B cell (primary cell): ENCODE measurements around the gene IMMP2L. TPM values are rescaled to one million over a fixed set of nuclear protein-coding genes. Genes with fewer than 3 reads are reported as not detected.

ENCODE experiments used
- ATAC-seq: fragments of 200-7000 bp; cut with Tn5 transposase; one replicate; pipeline ENCODE4 v1.10.0; 2021; ENCODE audit warnings: low read depth, mild to moderate bottlenecking, moderate number of reproducible peaks, moderate library complexity
- CTCF ChIA-PET: fragments of 350-600 bp; sonication (Branson Sonifier 250); formaldehyde crosslinking; loops from one replicate; lab custom pipeline; 2021; ENCODE audit warnings: antibody characterized with exemption, inconsistent platforms; lab: Charles Lee
- POLR2A ChIA-PET: fragments of 350-600 bp; sonication (Branson Sonifier 250); formaldehyde crosslinking; loops from one replicate; lab custom pipeline; 2021; ENCODE audit warnings: antibody characterized with exemption; lab: Charles Lee
- DNase-seq: peaks from one replicate; pipeline ENCODE4 v3.0.0; 2013
- H2AFZ ChIP-seq: 2 replicates; pipeline ENCODE4 v1.6.1; 2012; ENCODE audit warnings: mild to moderate bottlenecking, low read depth, low read length; ENCODE audit not compliant: insufficient read depth, poor library complexity, severe bottlenecking
- H3K27ac ChIP-seq, 2 donors: 1 replicate in 1 of 2; 2 replicates in 1 of 2; pipeline ENCODE4 v1.5.1; 2012 to 2013; ENCODE audit warnings: low read length in 2 of 2, mild to moderate bottlenecking in 2 of 2, moderate library complexity in 1 of 2
- H3K27me3 ChIP-seq, 4 experiments: fragments of 200-600 bp in 1 of 4; sonication (generic) in 1 of 4; replicated peaks in 1 of 4; 1 replicate in 2 of 4; 2 replicates in 2 of 4; pipeline versions ENCODE4 v1.6.1 to v1.7.0; 2013 to 2016; ENCODE audit warnings: low read length in 3 of 4, mild to moderate bottlenecking in 2 of 4, mixed read lengths in 1 of 4, moderate library complexity in 1 of 4; ENCODE audit not compliant: insufficient read depth in 4 of 4, control insufficient read depth in 3 of 4; ENCODE audit errors: control extremely low read depth in 1 of 4
- H3K36me3 ChIP-seq, 2 experiments: replicated peaks in 1 of 2; 1 replicate in 1 of 2; 2 replicates in 1 of 2; pipeline versions ENCODE4 v1.6.1 to v1.7.1; 2013; ENCODE audit warnings: low read length in 1 of 2; ENCODE audit not compliant: insufficient read depth in 2 of 2, control insufficient read depth in 1 of 2; ENCODE audit errors: control extremely low read depth in 1 of 2, extremely low read depth in 1 of 2
- H3K4me1 ChIP-seq, 2 donors: fragments of 200-600 bp in 1 of 2; sonication (generic) in 1 of 2; 1 replicate in 1 of 2; 2 replicates in 1 of 2; pipeline versions ENCODE4 v1.5.1 to v1.6.1; 2013 to 2017; ENCODE audit warnings: low read length in 2 of 2; ENCODE audit not compliant: control insufficient read depth in 2 of 2, insufficient read depth in 2 of 2
- H3K4me2 ChIP-seq: replicated peaks from 2 replicates; pipeline ENCODE3; 2012; ENCODE audit warnings: mild to moderate bottlenecking, low read depth, low read length; ENCODE audit not compliant: poor library complexity, severe bottlenecking
- H3K4me3 ChIP-seq, 5 experiments: fragments of 200-600 bp in 1 of 5; sonication (generic) in 1 of 5; 1 replicate in 3 of 5; 2 replicates in 2 of 5; pipeline versions ENCODE4 v1.5.1 to v1.7.0; 2011 to 2016; ENCODE audit warnings: low read length in 4 of 5, mild to moderate bottlenecking in 4 of 5, low read depth in 2 of 5, control low read depth in 1 of 5, moderate library complexity in 1 of 5; ENCODE audit not compliant: insufficient read depth in 1 of 5; ENCODE audit errors: control extremely low read depth in 1 of 5, extremely low read depth in 1 of 5
- H3K79me2 ChIP-seq: fragments of 200-600 bp; sonication (generic); one replicate; pipeline ENCODE4 v1.6.0; 2016; ENCODE audit warnings: low read length; ENCODE audit not compliant: control insufficient read depth, insufficient read depth
- H3K9ac ChIP-seq: fragments of 200-600 bp; sonication (generic); 2 replicates; pipeline ENCODE4 v1.6.1; 2017; ENCODE audit warnings: mild to moderate bottlenecking, low read length, moderate library complexity
- H3K9me3 ChIP-seq, 3 donors: one replicate each; pipeline versions ENCODE4 v1.6.1 to v1.7.1; 2013; ENCODE audit warnings: low read length in 2 of 3; ENCODE audit not compliant: control insufficient read depth in 2 of 3, insufficient read depth in 1 of 3; ENCODE audit errors: control extremely low read depth in 1 of 3
- H4K20me1 ChIP-seq: 2 replicates; pipeline ENCODE4 v1.6.0; 2012; ENCODE audit warnings: mild to moderate bottlenecking, low read length; ENCODE audit not compliant: insufficient read depth, control insufficient read depth, poor library complexity, severe bottlenecking
- H3K27ac Mint-ChIP-seq: one replicate; pipeline ENCODE4 v1.8.0; 2021; ENCODE audit warnings: mixed read lengths
- H3K27me3 Mint-ChIP-seq: one replicate; pipeline ENCODE4 v1.8.0; 2021; ENCODE audit warnings: mixed read lengths
- H3K4me1 Mint-ChIP-seq: one replicate; pipeline ENCODE4 v1.8.0; 2021; ENCODE audit warnings: mixed read lengths
- H3K4me3 Mint-ChIP-seq: one replicate; pipeline ENCODE4 v1.8.0; 2021; ENCODE audit warnings: mixed read lengths
- H3K9me3 Mint-ChIP-seq: one replicate; pipeline ENCODE4 v1.8.0; 2022; ENCODE audit warnings: mixed read lengths; ENCODE audit not compliant: insufficient read depth
- EZH2 ChIP-seq: IDR thresholded peaks from 2 replicates; pipeline ENCODE4 v1.6.1; 2012; ENCODE audit warnings: borderline replicate concordance, low read depth, mild to moderate bottlenecking, moderate library complexity, low read length; ENCODE audit not compliant: insufficient read depth, poor library complexity, severe bottlenecking
- WGBS: methylation state at CpG from one replicate; pipeline ENCODE4 v1.1.5; 2013; ENCODE audit warnings: missing lambda C conversion rate; ENCODE audit not compliant: insufficient coverage; 5-methylcytosine and 5-hydroxymethylcytosine counted together
- intact Hi-C: fragments of 100-400 bp; cut with micrococcal nuclease; formaldehyde crosslinking; loops from one replicate; pipeline ENCODE4 v1.10.0; 2022
- polyA plus RNA-seq: library from polyadenylated mRNA; depleted of rRNA; stranded (reverse); fragments of >200 nt; gene quantifications from 2 replicates; pipeline ENCODE4 v1.2.3, GENCODE V29; 2012
- total RNA-seq, 2 donors: library from RNA; stranded (reverse); fragments of 120-200 nt in 1 of 2; gene quantifications; 1 replicate in 1 of 2; 2 replicates in 1 of 2; pipeline versions ENCODE4 v1.2.3 to v1.2.4, GENCODE V29; 2013 to 2022
- TF ChIP-seq, protein P1 (sequence below): fragments of 200-600 bp; IDR thresholded peaks from one replicate; pipeline ENCODE4 v1.8.0; 2022; ENCODE audit warnings: antibody characterized with exemption, mild to moderate bottlenecking

IMMP2L gene
- total and polyA plus RNA-seq, 2 donors (not counting 1 experiment from before 2014, with no cell fraction given) = 3.8 to 34.2 TPM

DNA sequence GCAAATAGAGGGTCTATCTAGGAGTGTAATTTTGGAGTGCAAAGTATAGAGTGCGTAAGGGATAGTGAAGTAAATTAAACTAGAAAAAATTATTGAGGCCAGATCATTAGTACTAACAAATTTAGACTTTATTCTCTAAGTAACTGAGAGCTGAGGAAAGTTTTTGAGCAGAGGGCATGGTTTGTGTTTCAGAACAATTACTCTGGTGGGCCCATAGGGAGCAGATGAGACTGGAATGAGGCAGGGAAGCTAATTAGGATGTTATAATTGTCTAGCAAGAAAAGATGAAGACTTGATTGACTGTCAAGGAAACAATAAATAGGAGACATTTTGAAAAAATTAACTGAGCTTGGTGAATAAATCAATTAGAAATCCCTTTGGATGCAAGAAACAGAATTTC, 37.8 kb upstream of the IMMP2L start:
- no peak overlapping the region for H3K9ac ChIP-seq
- no peak overlapping the region for H3K4me3 ChIP-seq
- H3K79me2 ChIP-seq = no peaks in the 10 kb centered on the region
- H3K4me2 ChIP-seq = no peak overlapping the region
- no peaks in the 10 kb centered on the region for H3K4me1 ChIP-seq
- H4K20me1 ChIP-seq = no peaks in the 10 kb centered on the region
- no peaks in the 10 kb centered on the region for H3K27me3 Mint-ChIP-seq
- H3K27ac ChIP-seq = no peak overlapping the region
- ATAC-seq = no peak
- H2AFZ ChIP-seq = no peak overlapping the region
- DNase-seq = no peak
- ChIA-PET CTCF (no interaction called here), POLR2A (no interaction called here)
- no peaks in the 10 kb centered on the region for H3K27me3 ChIP-seq
- H3K27ac Mint-ChIP-seq = no peak overlapping the region
- H3K9me3 Mint-ChIP-seq = peaks cover 3% of the 10 kb centered on the region
- no CpG with 5 or more reads among the region's 1 CpG for WGBS
- no peaks in the 10 kb centered on the region for H3K4me1 Mint-ChIP-seq
- H3K36me3 ChIP-seq = no peaks in the 10 kb centered on the region
- H3K4me3 Mint-ChIP-seq = no peak overlapping the region
- TF ChIP-seq EZH2 = no peak
- intact Hi-C loops = no loop called here
- H3K9me3 ChIP-seq = no peaks in the 10 kb centered on the region

DNA sequence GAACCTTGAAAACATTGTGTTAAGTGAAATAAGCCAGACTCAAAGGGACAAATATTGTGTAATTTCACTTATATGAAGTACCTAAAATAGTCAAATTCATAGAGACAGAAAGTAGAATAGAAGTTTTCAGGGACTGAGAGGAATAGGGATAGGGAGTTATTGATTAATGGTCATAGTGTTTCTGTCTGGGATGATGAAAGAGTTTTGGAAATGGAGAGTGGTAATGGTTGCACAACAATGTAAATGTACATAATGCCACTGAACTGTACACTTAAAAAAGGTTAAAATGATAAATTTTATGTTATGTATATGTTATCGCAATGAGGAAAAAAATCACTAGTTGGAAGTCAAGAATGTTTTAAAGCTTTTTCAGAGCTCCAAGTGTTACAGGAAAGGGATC, 33.5 kb upstream of the IMMP2L start:
- Histone ChIP-seq H3K9ac (no peak overlapping the region), H2AFZ (no peak overlapping the region), H3K4me3 (no peak overlapping the region), H3K27me3 (no peaks in the 10 kb centered on the region), H3K9me3 (no peaks in the 10 kb centered on the region), H3K27ac (no peak overlapping the region), H3K4me2 (no peak overlapping the region), H3K4me1 (no peaks in the 10 kb centered on the region), H3K79me2 (no peaks in the 10 kb centered on the region), H4K20me1 (no peaks in the 10 kb centered on the region), H3K36me3 (no peaks in the 10 kb centered on the region)
- no peak for ATAC-seq
- Mint-ChIP-seq H3K4me1 (no peaks in the 10 kb centered on the region), H3K9me3 (peaks cover 3% of the 10 kb centered on the region), H3K4me3 (no peak overlapping the region), H3K27ac (no peak overlapping the region), H3K27me3 (no peaks in the 10 kb centered on the region)
- 100% methylated on average over 1 of the region's 1 CpG for WGBS
- TF ChIP-seq, protein P1, sequence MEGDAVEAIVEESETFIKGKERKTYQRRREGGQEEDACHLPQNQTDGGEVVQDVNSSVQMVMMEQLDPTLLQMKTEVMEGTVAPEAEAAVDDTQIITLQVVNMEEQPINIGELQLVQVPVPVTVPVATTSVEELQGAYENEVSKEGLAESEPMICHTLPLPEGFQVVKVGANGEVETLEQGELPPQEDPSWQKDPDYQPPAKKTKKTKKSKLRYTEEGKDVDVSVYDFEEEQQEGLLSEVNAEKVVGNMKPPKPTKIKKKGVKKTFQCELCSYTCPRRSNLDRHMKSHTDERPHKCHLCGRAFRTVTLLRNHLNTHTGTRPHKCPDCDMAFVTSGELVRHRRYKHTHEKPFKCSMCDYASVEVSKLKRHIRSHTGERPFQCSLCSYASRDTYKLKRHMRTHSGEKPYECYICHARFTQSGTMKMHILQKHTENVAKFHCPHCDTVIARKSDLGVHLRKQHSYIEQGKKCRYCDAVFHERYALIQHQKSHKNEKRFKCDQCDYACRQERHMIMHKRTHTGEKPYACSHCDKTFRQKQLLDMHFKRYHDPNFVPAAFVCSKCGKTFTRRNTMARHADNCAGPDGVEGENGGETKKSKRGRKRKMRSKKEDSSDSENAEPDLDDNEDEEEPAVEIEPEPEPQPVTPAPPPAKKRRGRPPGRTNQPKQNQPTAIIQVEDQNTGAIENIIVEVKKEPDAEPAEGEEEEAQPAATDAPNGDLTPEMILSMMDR = no peak
- TF ChIP-seq EZH2 = no peak
- ChIA-PET POLR2A (no interaction called here), CTCF (no interaction called here)
- intact Hi-C loops = no loop called here
- no peak for DNase-seq
